ENCODE results near the gene RPL29. TPM values are rescaled to one million over a fixed set of nuclear protein-coding genes. Genes with fewer than 3 reads are reported as not detected.

Gene RPL29
- total RNA-seq, 2 experiments from 2014 or later, result 1,199 to 1,266 TPM

GRCh38 chr3:51947215-51947900 is 48.3 kb downstream of the RPL29 start:
- no peak for DNase-seq
- Mint-ChIP-seq H3K27me3 (ENCODE audit: low read depth) (peaks cover 3% of the 10 kb centered on the region), H3K36me3 (ENCODE audit: low read depth) (no peaks in the 10 kb centered on the region), H3K9me3 (ENCODE audit: insufficient read depth) (no peaks in the 10 kb centered on the region), H3K4me1 (ENCODE audit: low read depth) (peaks cover 14% of the 10 kb centered on the region), H3K27ac (no peak overlapping the region), H3K4me3 (no peak overlapping the region)
- POLR2A ChIA-PET, result interaction anchor here (0.8 kb wide), 1 partner anchor 28 kb away, joined by 3 read pairs; the partner anchor contains the start of gene ABHD14A
- CTCF ChIA-PET, result no interaction called here
- no peak for ATAC-seq

- Mint-ChIP-seq H3K9me3 (ENCODE audit: insufficient read depth) (no peaks in the 10 kb centered on the region), H3K4me3 (no peak overlapping the region), H3K4me1 (ENCODE audit: low read depth) (peaks cover 16% of the 10 kb centered on the region), H3K36me3 (ENCODE audit: low read depth) (no peaks in the 10 kb centered on the region), H3K27ac (no peak overlapping the region), H3K27me3 (ENCODE audit: low read depth) (no peaks in the 10 kb centered on the region)
- POLR2A ChIA-PET, result interaction anchor here (0.8 kb wide), 1 partner anchor 28 kb away, joined by 3 read pairs; the partner anchor contains the start of gene ABHD14A
- ATAC-seq (no peak), DNase-seq (no peak)
- CTCF ChIA-PET, result no interaction called here
Measured at GRCh38 chr3:51946796-51947195, 48.9 kb downstream of the RPL29 start.

GRCh38 chr3:51945926-51946705 is 49.6 kb downstream of the RPL29 start:
- H3K4me3 Mint-ChIP-seq, result no peak overlapping the region
- DNase-seq (no peak), ATAC-seq (no peak)
- H3K4me1 Mint-ChIP-seq (ENCODE audit: low read depth), result peaks cover 19% of the 10 kb centered on the region
- no peaks in the 10 kb centered on the region for H3K9me3 Mint-ChIP-seq (ENCODE audit: insufficient read depth)
- H3K27me3 Mint-ChIP-seq (ENCODE audit: low read depth), result no peaks in the 10 kb centered on the region
- H3K27ac Mint-ChIP-seq, result no peak overlapping the region
- POLR2A ChIA-PET, result interaction anchor here (0.8 kb wide), 1 partner anchor 29 kb away, joined by 3 read pairs; the partner anchor contains the start of gene ABHD14A
- no peaks in the 10 kb centered on the region for H3K36me3 Mint-ChIP-seq (ENCODE audit: low read depth)
- CTCF ChIA-PET, result interaction anchor here (5.5 kb wide), 1 partner anchor 28 kb away, joined by 54 read pairs; the partner anchor contains the start of genes ABHD14A and ABHD14B

GRCh38 chr3:51945031-51945840 is 50.5 kb downstream of the RPL29 start:
- peaks cover 28% of the 10 kb centered on the region for H3K4me1 Mint-ChIP-seq (ENCODE audit: low read depth)
- DNase-seq (no peak), ATAC-seq (no peak)
- H3K27me3 Mint-ChIP-seq (ENCODE audit: low read depth), result no peaks in the 10 kb centered on the region
- ChIA-PET CTCF (interaction anchor here (5.5 kb wide), 1 partner anchor 29 kb away, joined by 54 read pairs; the partner anchor contains the start of genes ABHD14A and ABHD14B), POLR2A (no interaction called here)
- no peak overlapping the region for H3K27ac Mint-ChIP-seq
- peaks cover 6% of the 10 kb centered on the region for H3K36me3 Mint-ChIP-seq (ENCODE audit: low read depth)
- no peak overlapping the region for H3K4me3 Mint-ChIP-seq
- no peaks in the 10 kb centered on the region for H3K9me3 Mint-ChIP-seq (ENCODE audit: insufficient read depth)

- Mint-ChIP-seq H3K27me3 (ENCODE audit: low read depth) (no peaks in the 10 kb centered on the region), H3K36me3 (ENCODE audit: low read depth) (peaks cover 6% of the 10 kb centered on the region), H3K4me1 (ENCODE audit: low read depth) (peaks cover 34% of the 10 kb centered on the region), H3K4me3 (no peak overlapping the region), H3K9me3 (ENCODE audit: insufficient read depth) (no peaks in the 10 kb centered on the region), H3K27ac (peak overlapping the region; percentile 54)
- ChIA-PET POLR2A (no interaction called here), CTCF (interaction anchor here (5.5 kb wide), 1 partner anchor 30 kb away, joined by 54 read pairs; the partner anchor contains the start of genes ABHD14A and ABHD14B)
- ATAC-seq (no peak), DNase-seq (no peak)
Measured at GRCh38 chr3:51944451-51945021, 51.2 kb downstream of the RPL29 start.

Other genes with a start within 250 kb of the RPL29 start
- not detected for gene IQCF6, start 216.7 kb downstream of the RPL29 start, total RNA-seq
- not detected for gene IQCF2, start 134.3 kb downstream of the RPL29 start, total RNA-seq
- not detected for gene IQCF5, start 120.3 kb downstream of the RPL29 start, total RNA-seq
- gene IQCF1, start 92.5 kb downstream of the RPL29 start, total RNA-seq, result not detected
- gene RRP9, start 54.0 kb downstream of the RPL29 start, total RNA-seq, result 10 to 100 TPM; 29.2 to 29.6 TPM
- gene PARP3, start 53.5 kb downstream of the RPL29 start, total RNA-seq, result 10 to 100 TPM; 18.8 to 20.4 TPM
- not detected for gene GPR62, start 40.5 kb downstream of the RPL29 start, total RNA-seq
- 10 to 100 TPM; 12.7 to 16.1 TPM for gene PCBP4, start 28.4 kb downstream of the RPL29 start, total RNA-seq
- 10 to 100 TPM; 31.4 to 38.0 TPM for gene ABHD14B, start 21.8 kb downstream of the RPL29 start, total RNA-seq
- 10 to 100 TPM; 10.5 to 11.7 TPM for gene ABHD14A, start 20.8 kb downstream of the RPL29 start, total RNA-seq
- gene ACY1, start 12.4 kb downstream of the RPL29 start, total RNA-seq, result 10 to 100 TPM; 17.4 to 21.2 TPM
- gene DUSP7, start 60.7 kb upstream of the RPL29 start, total RNA-seq, result 10 to 100 TPM; 37.4 to 39.1 TPM
- 10 to 100 TPM; 31.7 to 32.3 TPM for gene POC1A, start 158.5 kb upstream of the RPL29 start, total RNA-seq
- gene ALAS1, start 202.3 kb upstream of the RPL29 start, total RNA-seq, result 10 to 100 TPM; 57.7 to 60.8 TPM
- gene TLR9, start 229.8 kb upstream of the RPL29 start, total RNA-seq, result under 1 TPM; 0.52 to 0.79 TPM
- gene TWF2, start 243.3 kb upstream of the RPL29 start, total RNA-seq, result 100 to 1,000 TPM; 154 to 162 TPM
- gene PPM1M, start 249.9 kb upstream of the RPL29 start, total RNA-seq, result 10 to 100 TPM; 90.7 to 91.9 TPM